Measurements from ENCODE around the gene MACIR.

DNA sequence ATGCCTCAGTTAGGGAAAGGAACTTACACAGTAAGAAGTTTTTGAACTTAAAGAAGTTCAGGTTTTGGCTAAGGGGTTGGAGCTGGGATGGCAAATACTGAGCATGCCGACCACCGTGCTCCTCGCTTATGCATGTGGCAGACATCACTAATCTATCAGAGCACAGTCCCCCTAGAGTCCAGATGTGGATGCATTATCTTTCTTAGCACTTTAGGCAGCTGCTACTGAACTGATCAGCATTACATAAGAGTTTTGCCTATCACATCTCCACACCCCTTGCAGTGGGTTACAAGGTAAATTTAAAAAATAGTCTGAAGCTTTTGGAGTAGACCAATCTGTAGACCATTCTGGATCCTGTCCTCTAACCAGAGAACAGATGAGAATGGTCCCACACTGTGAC lies 22.4 kb downstream of the MACIR start:
- TF ChIP-seq, protein P1, sequence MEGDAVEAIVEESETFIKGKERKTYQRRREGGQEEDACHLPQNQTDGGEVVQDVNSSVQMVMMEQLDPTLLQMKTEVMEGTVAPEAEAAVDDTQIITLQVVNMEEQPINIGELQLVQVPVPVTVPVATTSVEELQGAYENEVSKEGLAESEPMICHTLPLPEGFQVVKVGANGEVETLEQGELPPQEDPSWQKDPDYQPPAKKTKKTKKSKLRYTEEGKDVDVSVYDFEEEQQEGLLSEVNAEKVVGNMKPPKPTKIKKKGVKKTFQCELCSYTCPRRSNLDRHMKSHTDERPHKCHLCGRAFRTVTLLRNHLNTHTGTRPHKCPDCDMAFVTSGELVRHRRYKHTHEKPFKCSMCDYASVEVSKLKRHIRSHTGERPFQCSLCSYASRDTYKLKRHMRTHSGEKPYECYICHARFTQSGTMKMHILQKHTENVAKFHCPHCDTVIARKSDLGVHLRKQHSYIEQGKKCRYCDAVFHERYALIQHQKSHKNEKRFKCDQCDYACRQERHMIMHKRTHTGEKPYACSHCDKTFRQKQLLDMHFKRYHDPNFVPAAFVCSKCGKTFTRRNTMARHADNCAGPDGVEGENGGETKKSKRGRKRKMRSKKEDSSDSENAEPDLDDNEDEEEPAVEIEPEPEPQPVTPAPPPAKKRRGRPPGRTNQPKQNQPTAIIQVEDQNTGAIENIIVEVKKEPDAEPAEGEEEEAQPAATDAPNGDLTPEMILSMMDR (IDR thresholded peaks at IDR 0.05): no peak
- no peak for TF ChIP-seq POLR2A (IDR thresholded peaks at IDR 0.05)
